ENCODE results near the gene IFT27. TPM values are rescaled to one million over a fixed set of nuclear protein-coding genes. Genes with fewer than 3 reads are reported as not detected.

IFT27 gene
- total RNA-seq, 1 experiment from 2014 or later: 8.3 TPM

- Histone ChIP-seq H3K4me1 (no peaks in the 10 kb centered on the region), H3K4me3 (ENCODE audit: low read depth, low read length) (no peak overlapping the region), H3K36me3 (ENCODE audit: control insufficient read depth, insufficient read depth, low read length) (no peaks in the 10 kb centered on the region), H3K27me3 (replicated peaks; ENCODE audit: control insufficient read depth, insufficient read depth, low read length) (no peaks in the 10 kb centered on the region), H3K9me3 (no peaks in the 10 kb centered on the region)
- peaks cover 14% of the 10 kb centered on the region for H3K27me3 Mint-ChIP-seq (ENCODE audit: insufficient read depth, unreplicated experiment)
- no TSS peak for BruUV-seq (replicated peaks)
- ChIA-PET POLR2A (no interaction called here), CTCF (interaction anchor here (1.0 kb wide), 1 partner anchor 9 kb away, joined by 3 read pairs; no protein-coding TSS in a partner anchor)
- intact Hi-C loops (cut with micrococcal nuclease; ENCODE audit: unreplicated experiment): no loop called here
- TF ChIP-seq CTCF (IDR thresholded peaks at IDR 0.05; ENCODE audit: insufficient read depth in 1 of 2, low read depth in 1 of 2, low read length in 1 of 2, severe bottlenecking in 1 of 2, unreplicated experiment in 1 of 2): no peak
- no peak overlapping the region for H3K27ac Mint-ChIP-seq (ENCODE audit: unreplicated experiment)
- H3K9me3 Mint-ChIP-seq (ENCODE audit: unreplicated experiment): no peaks in the 10 kb centered on the region
- no peak for DNase-seq
- no peaks in the 10 kb centered on the region for H3K36me3 Mint-ChIP-seq (ENCODE audit: insufficient read depth, unreplicated experiment)
- H3K4me1 Mint-ChIP-seq (ENCODE audit: low read depth, unreplicated experiment): no peaks in the 10 kb centered on the region
- H3K4me3 Mint-ChIP-seq (ENCODE audit: unreplicated experiment): no peak overlapping the region
These were observed 22.2 kb upstream of the IFT27 start for GRCh38 chr22:36797911-36798673.

GRCh38 chr22:36797374-36797773, 21.5 kb upstream of the IFT27 start:
- POLR2A ChIA-PET: no interaction called here
- Histone ChIP-seq H3K4me1 (no peaks in the 10 kb centered on the region), H3K27me3 (replicated peaks; ENCODE audit: control insufficient read depth, insufficient read depth, low read length) (no peaks in the 10 kb centered on the region), H3K36me3 (ENCODE audit: control insufficient read depth, insufficient read depth, low read length) (no peaks in the 10 kb centered on the region), H3K9me3 (no peaks in the 10 kb centered on the region), H3K4me3 (ENCODE audit: low read depth, low read length) (no peak overlapping the region)
- intact Hi-C loops (cut with micrococcal nuclease; ENCODE audit: unreplicated experiment): no loop called here
- TF ChIP-seq CTCF (IDR thresholded peaks at IDR 0.05; ENCODE audit: insufficient read depth in 1 of 2, low read depth in 1 of 2, low read length in 1 of 2, severe bottlenecking in 1 of 2, unreplicated experiment in 1 of 2): no peak
- Mint-ChIP-seq H3K9me3 (ENCODE audit: unreplicated experiment) (no peaks in the 10 kb centered on the region), H3K27me3 (ENCODE audit: insufficient read depth, unreplicated experiment) (peaks cover 14% of the 10 kb centered on the region), H3K36me3 (ENCODE audit: insufficient read depth, unreplicated experiment) (no peaks in the 10 kb centered on the region), H3K4me1 (ENCODE audit: low read depth, unreplicated experiment) (no peaks in the 10 kb centered on the region), H3K27ac (ENCODE audit: unreplicated experiment) (no peak overlapping the region), H3K4me3 (ENCODE audit: unreplicated experiment) (no peak overlapping the region)
- no peak for DNase-seq
- CTCF ChIA-PET: interaction anchor here (1.0 kb wide), 1 partner anchor 9 kb away, joined by 3 read pairs; no protein-coding TSS in a partner anchor
- BruUV-seq (replicated peaks): no TSS peak

- ChIA-PET POLR2A (no interaction called here), CTCF (no interaction called here)
- Histone ChIP-seq H3K4me1 (no peaks in the 10 kb centered on the region), H3K4me3 (ENCODE audit: low read depth, low read length) (no peak overlapping the region), H3K9me3 (no peaks in the 10 kb centered on the region), H3K27me3 (replicated peaks; ENCODE audit: control insufficient read depth, insufficient read depth, low read length) (no peaks in the 10 kb centered on the region), H3K36me3 (ENCODE audit: control insufficient read depth, insufficient read depth, low read length) (no peaks in the 10 kb centered on the region)
- Mint-ChIP-seq H3K4me1 (ENCODE audit: low read depth, unreplicated experiment) (no peaks in the 10 kb centered on the region), H3K9me3 (ENCODE audit: unreplicated experiment) (no peaks in the 10 kb centered on the region), H3K36me3 (ENCODE audit: insufficient read depth, unreplicated experiment) (no peaks in the 10 kb centered on the region), H3K4me3 (ENCODE audit: unreplicated experiment) (no peak overlapping the region), H3K27ac (ENCODE audit: unreplicated experiment) (no peak overlapping the region), H3K27me3 (ENCODE audit: insufficient read depth, unreplicated experiment) (peaks cover 14% of the 10 kb centered on the region)
- TF ChIP-seq CTCF (IDR thresholded peaks at IDR 0.05; ENCODE audit: insufficient read depth in 1 of 2, low read depth in 1 of 2, low read length in 1 of 2, severe bottlenecking in 1 of 2, unreplicated experiment in 1 of 2): no peak
- DNase-seq: no peak
- no TSS peak for BruUV-seq (replicated peaks)
- intact Hi-C loops (cut with micrococcal nuclease; ENCODE audit: unreplicated experiment): no loop called here
These were observed 20.7 kb upstream of the IFT27 start for GRCh38 chr22:36796552-36797175.

Measured in Caco-2 (cell line).